ENCODE data around the gene PITPNM1.

- TF ChIP-seq POLR2AphosphoS5 (IDR thresholded peaks at IDR 0.05; ENCODE audit: borderline replicate concordance, low read depth, low read length): no peak
- no peak for TF ChIP-seq EZH2 (IDR thresholded peaks at IDR 0.05)
Measured at GRCh38 chr11:67453816-67454732, 51.1 kb downstream of the PITPNM1 start.

Data from SK-N-MC (cell line).